ENCODE measurements around the gene INPP4B.

INPP4B gene

GRCh38 chr4:142778900-142779299 lies 67.2 kb downstream of the INPP4B start:
- DNase-seq (ENCODE audit: low read depth), result no peak
- TF ChIP-seq CTCF (IDR thresholded peaks at IDR 0.05; ENCODE audit: low read depth, low read length) (no peak), MAX (IDR thresholded peaks at IDR 0.05; ENCODE audit: low read depth, low read length) (no peak), POLR2A (IDR thresholded peaks at IDR 0.05; ENCODE audit: extremely low read depth, insufficient read length) (no peak), MYC (IDR thresholded peaks at IDR 0.05; ENCODE audit: low read depth, low read length) (no peak)
- H3K4me3 ChIP-seq (ENCODE audit: low read depth, low read length), result no peak overlapping the region

GRCh38 chr4:142778430-142778829 lies 67.7 kb downstream of the INPP4B start:
- no peak overlapping the region for H3K4me3 ChIP-seq (ENCODE audit: low read depth, low read length)
- TF ChIP-seq MAX (IDR thresholded peaks at IDR 0.05; ENCODE audit: low read depth, low read length), result no peak
- no peak for TF ChIP-seq MYC (IDR thresholded peaks at IDR 0.05; ENCODE audit: low read depth, low read length)
- no peak for TF ChIP-seq POLR2A (IDR thresholded peaks at IDR 0.05; ENCODE audit: extremely low read depth, insufficient read length)
- TF ChIP-seq CTCF (IDR thresholded peaks at IDR 0.05; ENCODE audit: low read depth, low read length), result no peak
- DNase-seq (ENCODE audit: low read depth), result no peak

- TF ChIP-seq MAX (IDR thresholded peaks at IDR 0.05; ENCODE audit: low read depth, low read length) (no peak), CTCF (IDR thresholded peaks at IDR 0.05; ENCODE audit: low read depth, low read length) (no peak), MYC (IDR thresholded peaks at IDR 0.05; ENCODE audit: low read depth, low read length) (no peak), POLR2A (IDR thresholded peaks at IDR 0.05; ENCODE audit: extremely low read depth, insufficient read length) (no peak)
- no peak overlapping the region for H3K4me3 ChIP-seq (ENCODE audit: low read depth, low read length)
- DNase-seq (ENCODE audit: low read depth), result no peak
Measured at GRCh38 chr4:142777045-142777743, 68.9 kb downstream of the INPP4B start.

- H3K4me3 ChIP-seq (ENCODE audit: low read depth, low read length), result no peak overlapping the region
- TF ChIP-seq MAX (IDR thresholded peaks at IDR 0.05; ENCODE audit: low read depth, low read length), result no peak
- no peak for TF ChIP-seq CTCF (IDR thresholded peaks at IDR 0.05; ENCODE audit: low read depth, low read length)
- no peak for DNase-seq (ENCODE audit: low read depth)
Measured at GRCh38 chr4:142776026-142776425, 70.1 kb downstream of the INPP4B start.

- no peak overlapping the region for H3K4me3 ChIP-seq (ENCODE audit: low read depth, low read length)
- no peak for DNase-seq (ENCODE audit: low read depth)
- TF ChIP-seq CTCF (IDR thresholded peaks at IDR 0.05; ENCODE audit: low read depth, low read length) (no peak), POLR2A (IDR thresholded peaks at IDR 0.05; ENCODE audit: extremely low read depth, insufficient read length) (no peak), MAX (IDR thresholded peaks at IDR 0.05; ENCODE audit: low read depth, low read length) (no peak)
Measured at GRCh38 chr4:142773505-142773904, 72.6 kb downstream of the INPP4B start.

All from NB4 (cell line).